Astrocyte of the spinal cord (primary cell): ENCODE measurements around the gene CRTAP.
"Not testable (repeated sequence)": the region's sequence is repeated elsewhere in the genome, so short reads cannot be mapped to it uniquely, and the experiment has no call there.

Experiments used
- DNase-seq: peaks from one replicate; pipeline ENCODE4 v3.0.0; 2011; ENCODE audit warnings: low read depth, low spot score
- H3K4me3 ChIP-seq: 2 replicates; pipeline ENCODE4 v1.5.1; 2011; ENCODE audit warnings: low read depth, mild to moderate bottlenecking, low read length, moderate library complexity
- CTCF ChIP-seq: IDR thresholded peaks from 2 replicates; pipeline ENCODE4 v1.5.1; 2012; ENCODE audit warnings: low read depth, mild to moderate bottlenecking, low read length, inconsistent platforms
- in situ Hi-C: cut with HindIII; loops from 2 replicates; pipeline ENCODE4 v1.10.0; 2017; ENCODE audit warnings: low sequenced_read_pairs

Gene CRTAP

GRCh38 chr3:33174711-33175414 lies 61.0 kb downstream of the CRTAP start:
- DNase-seq, result peak; percentile 53
- no peak for TF ChIP-seq CTCF
- no peak overlapping the region for H3K4me3 ChIP-seq
- in situ Hi-C loops, result no loop called here

- DNase-seq, result no peak
- TF ChIP-seq CTCF, result no peak
- in situ Hi-C loops, result no loop called here
- no peak overlapping the region for H3K4me3 ChIP-seq
Measured at GRCh38 chr3:33179132-33179531, 65.3 kb downstream of the CRTAP start.

GRCh38 chr3:33181229-33181628 lies 67.4 kb downstream of the CRTAP start:
- TF ChIP-seq CTCF, result no peak
- no peak overlapping the region for H3K4me3 ChIP-seq
- in situ Hi-C loops, result no loop called here
- DNase-seq, result no peak

- DNase-seq, H3K4me3 ChIP-seq, in situ Hi-C loops: not testable (repeated sequence)
Measured at GRCh38 chr3:33181641-33182040, 67.8 kb downstream of the CRTAP start.

GRCh38 chr3:33184863-33185262 lies 71.0 kb downstream of the CRTAP start:
- no peak for DNase-seq
- no peak overlapping the region for H3K4me3 ChIP-seq
- no peak for TF ChIP-seq CTCF
- in situ Hi-C loops, result no loop called here

GRCh38 chr3:33186524-33187367 lies 72.9 kb downstream of the CRTAP start:
- in situ Hi-C loops, result no loop called here
- TF ChIP-seq CTCF, result no peak
- no peak overlapping the region for H3K4me3 ChIP-seq
- DNase-seq, result peak; percentile 64

- no peak for TF ChIP-seq CTCF
- DNase-seq, result peak; percentile 64
- in situ Hi-C loops, result no loop called here
- no peak overlapping the region for H3K4me3 ChIP-seq
Measured at GRCh38 chr3:33187368-33187634, 73.5 kb downstream of the CRTAP start.
